Panc1 (cell line): Measurements from ENCODE around the gene DDX4. TPM values are rescaled to one million over a fixed set of nuclear protein-coding genes. Genes with fewer than 3 reads are reported as not detected.
"Not testable (repeated sequence)": the region's sequence is repeated elsewhere in the genome, so short reads cannot be mapped to it uniquely, and the experiment has no call there.

ENCODE experiments used
- ATAC-seq: fragments of 200-7000 bp; cut with Tn5 transposase; 2 replicates; pipeline ENCODE4 v1.9.1; 2020; ENCODE audit warnings: mild to moderate bottlenecking, moderate library complexity
- BruUV-seq: library from RNA; stranded (reverse); fragments of 400-500 nt; replicated peaks from 2 replicates; lab custom pipeline; 2021; lab: Mats Ljungman, UMichigan
- CTCF ChIA-PET: fragments of 300-600 bp; sonication (Branson Sonifier 250); formaldehyde crosslinking; loops from one replicate; lab custom pipeline; 2022; ENCODE audit warnings: antibody characterized with exemption; lab: Charles Lee
- POLR2A ChIA-PET: fragments of 300-600 bp; sonication (Branson Sonifier 250); formaldehyde crosslinking; loops from one replicate; lab custom pipeline; 2022; ENCODE audit warnings: antibody characterized with exemption; lab: Charles Lee
- DNase-seq: peaks from one replicate; pipeline ENCODE4 v3.0.0-alpha.2; 2010; ENCODE audit warnings: low read depth, low spot score
- H3K27ac ChIP-seq: 2 replicates; pipeline ENCODE4 v1.5.1; 2011; ENCODE audit warnings: mild to moderate bottlenecking, low read length, inconsistent platforms
- H3K27me3 ChIP-seq: fragments of 200-500 bp; sonication (Bioruptor generic); 2 replicates; pipeline ENCODE4 v1.6.0; 2014; ENCODE audit warnings: low read length, inconsistent platforms; ENCODE audit not compliant: control insufficient read depth, insufficient read depth
- H3K36me3 ChIP-seq: fragments of 200-500 bp; sonication (Bioruptor generic); 2 replicates; pipeline ENCODE4 v1.5.1; 2014; ENCODE audit warnings: inconsistent platforms, mild to moderate bottlenecking, low read length, moderate library complexity; ENCODE audit not compliant: control insufficient read depth, insufficient read depth
- H3K4me1 ChIP-seq: 2 replicates; pipeline ENCODE4 v1.5.1; 2011; ENCODE audit warnings: inconsistent platforms, mild to moderate bottlenecking, low read length, moderate library complexity; ENCODE audit not compliant: control insufficient read depth, insufficient read depth
- H3K4me3 ChIP-seq, 2 experiments: 2 replicates each; pipeline ENCODE4 v1.5.1; 2011 to 2012; ENCODE audit warnings: low read depth in 2 of 2, low read length in 2 of 2, mild to moderate bottlenecking in 2 of 2, inconsistent platforms in 1 of 2, moderate library complexity in 1 of 2
- H3K9me3 ChIP-seq: fragments of 200-500 bp; sonication (Bioruptor generic); 2 replicates; pipeline ENCODE4 v1.5.1; 2014; ENCODE audit warnings: low read depth, mild to moderate bottlenecking, inconsistent platforms, low read length, moderate library complexity; ENCODE audit not compliant: control insufficient read depth, insufficient read depth
- POLR2AphosphoS5 ChIP-seq: IDR thresholded peaks from 2 replicates; pipeline ENCODE4 v1.6.1; 2012; ENCODE audit warnings: mild to moderate bottlenecking, low read depth, low read length, moderate library complexity
- SIN3A ChIP-seq: IDR thresholded peaks from 2 replicates; pipeline ENCODE4 v1.6.1; 2012; ENCODE audit warnings: low read depth, mild to moderate bottlenecking, low read length, moderate library complexity, borderline replicate concordance; ENCODE audit not compliant: insufficient read depth
- TCF7L2 ChIP-seq: IDR thresholded peaks from 2 replicates; pipeline ENCODE4 v1.6.1; 2011; ENCODE audit warnings: mild to moderate bottlenecking, low read depth, low read length, inconsistent platforms
- in situ Hi-C: cut with HindIII; loops from 2 replicates; pipeline ENCODE4 v1.10.0; 2016; ENCODE audit warnings: low sequenced_read_pairs, low pct_unique_long_range_greater_than_20kb
- intact Hi-C: fragments of 100-400 bp; cut with micrococcal nuclease; formaldehyde crosslinking; loops from one replicate; pipeline ENCODE4 v1.10.0; 2022; ENCODE audit not compliant: unreplicated experiment
- total RNA-seq: library from RNA; stranded (reverse); gene quantifications from one replicate; pipeline ENCODE4 v1.2.1, GENCODE V29; 2021; ENCODE audit not compliant: unreplicated experiment
- TF ChIP-seq, protein P1 (sequence below): fragments of 450-650 bp; IDR thresholded peaks from 2 replicates; pipeline ENCODE4 v1.5.1; 2017; ENCODE audit warnings: mild to moderate bottlenecking
- TF ChIP-seq, protein P2 (sequence below), 2 experiments: IDR thresholded peaks; 2 replicates each; pipeline ENCODE4 v1.6.1; 2011 to 2012; ENCODE audit warnings: low read depth in 2 of 2, control low read depth in 1 of 2, low read length in 1 of 2, mild to moderate bottlenecking in 1 of 2, moderate library complexity in 1 of 2; ENCODE audit not compliant: insufficient read depth in 1 of 2

DDX4 gene
- total RNA-seq, 1 experiment from 2014 or later: not detected

DNA sequence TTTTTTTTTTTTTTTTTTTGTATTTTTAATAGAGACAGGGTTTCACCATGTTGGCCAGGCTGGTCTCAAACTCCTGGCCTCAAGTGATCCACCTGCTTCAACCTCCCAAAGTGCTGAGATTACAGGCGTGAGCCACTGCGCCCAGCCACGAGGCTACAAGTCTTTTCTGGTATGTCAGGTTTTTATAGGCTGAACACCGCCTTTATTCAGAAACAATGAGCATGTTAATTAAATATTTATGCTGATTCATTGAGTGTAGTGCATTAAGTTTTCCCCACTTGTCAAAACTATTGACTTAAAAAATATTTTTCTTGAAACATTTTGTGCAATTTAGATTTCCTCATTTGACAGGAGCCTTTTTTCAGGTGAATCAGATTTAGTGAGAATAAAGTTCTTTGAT is 78.1 kb downstream of the DDX4 start:
- H3K4me1 ChIP-seq, H3K27me3 ChIP-seq, BruUV-seq, H3K9me3 ChIP-seq, H3K4me3 ChIP-seq, in situ Hi-C loops, DNase-seq, ATAC-seq, intact Hi-C loops, H3K27ac ChIP-seq, H3K36me3 ChIP-seq, CTCF ChIA-PET: not testable (repeated sequence)
- POLR2A ChIA-PET: interaction anchor here (0.7 kb wide), 1 partner anchor 629 kb away, joined by 4 read pairs; no protein-coding TSS in a partner anchor

DNA sequence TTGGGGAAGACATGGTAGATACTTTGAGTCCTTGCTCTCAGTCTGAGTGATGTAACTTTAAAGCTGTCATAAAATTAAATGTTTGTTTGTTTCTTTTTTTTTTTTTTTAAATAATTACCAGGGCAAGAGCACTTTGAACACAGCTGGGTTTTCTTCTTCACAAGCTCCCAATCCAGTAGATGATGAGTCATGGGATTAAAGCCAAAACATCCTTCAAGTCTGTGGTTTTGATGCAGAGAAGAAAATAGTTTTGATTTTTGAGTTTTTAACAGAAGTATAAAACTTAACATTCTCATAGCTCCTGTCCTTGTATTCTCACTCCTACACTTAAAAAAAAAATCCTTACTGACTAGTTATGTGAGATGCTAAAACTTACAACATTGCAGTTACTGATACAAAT is 78.5 kb downstream of the DDX4 start:
- TF ChIP-seq, protein P1, sequence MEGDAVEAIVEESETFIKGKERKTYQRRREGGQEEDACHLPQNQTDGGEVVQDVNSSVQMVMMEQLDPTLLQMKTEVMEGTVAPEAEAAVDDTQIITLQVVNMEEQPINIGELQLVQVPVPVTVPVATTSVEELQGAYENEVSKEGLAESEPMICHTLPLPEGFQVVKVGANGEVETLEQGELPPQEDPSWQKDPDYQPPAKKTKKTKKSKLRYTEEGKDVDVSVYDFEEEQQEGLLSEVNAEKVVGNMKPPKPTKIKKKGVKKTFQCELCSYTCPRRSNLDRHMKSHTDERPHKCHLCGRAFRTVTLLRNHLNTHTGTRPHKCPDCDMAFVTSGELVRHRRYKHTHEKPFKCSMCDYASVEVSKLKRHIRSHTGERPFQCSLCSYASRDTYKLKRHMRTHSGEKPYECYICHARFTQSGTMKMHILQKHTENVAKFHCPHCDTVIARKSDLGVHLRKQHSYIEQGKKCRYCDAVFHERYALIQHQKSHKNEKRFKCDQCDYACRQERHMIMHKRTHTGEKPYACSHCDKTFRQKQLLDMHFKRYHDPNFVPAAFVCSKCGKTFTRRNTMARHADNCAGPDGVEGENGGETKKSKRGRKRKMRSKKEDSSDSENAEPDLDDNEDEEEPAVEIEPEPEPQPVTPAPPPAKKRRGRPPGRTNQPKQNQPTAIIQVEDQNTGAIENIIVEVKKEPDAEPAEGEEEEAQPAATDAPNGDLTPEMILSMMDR: no peak
- TF ChIP-seq SIN3A (no peak), POLR2AphosphoS5 (no peak), TCF7L2 (no peak)
- no peak overlapping the region for H3K4me3 ChIP-seq
- in situ Hi-C loops (no loop called here), intact Hi-C loops (no loop called here)
- H3K4me1 ChIP-seq: 0 out of 2 replicates have a peak, but pooled peaks cover under 1% of the 10 kb centered on the region
- DNase-seq (no peak), ATAC-seq (no peak)
- no peaks in the 10 kb centered on the region for H3K36me3 ChIP-seq
- POLR2A ChIA-PET: interaction anchor here (0.7 kb wide), 1 partner anchor 629 kb away, joined by 4 read pairs; no protein-coding TSS in a partner anchor
- CTCF ChIA-PET: interaction anchor here (0.6 kb wide), 1 partner anchor 524 kb away, joined by 6 read pairs; no protein-coding TSS in a partner anchor
- BruUV-seq: no TSS peak
- H3K9me3 ChIP-seq: no peaks in the 10 kb centered on the region
- H3K27ac ChIP-seq: no peak overlapping the region
- H3K27me3 ChIP-seq: no peaks in the 10 kb centered on the region

DNA sequence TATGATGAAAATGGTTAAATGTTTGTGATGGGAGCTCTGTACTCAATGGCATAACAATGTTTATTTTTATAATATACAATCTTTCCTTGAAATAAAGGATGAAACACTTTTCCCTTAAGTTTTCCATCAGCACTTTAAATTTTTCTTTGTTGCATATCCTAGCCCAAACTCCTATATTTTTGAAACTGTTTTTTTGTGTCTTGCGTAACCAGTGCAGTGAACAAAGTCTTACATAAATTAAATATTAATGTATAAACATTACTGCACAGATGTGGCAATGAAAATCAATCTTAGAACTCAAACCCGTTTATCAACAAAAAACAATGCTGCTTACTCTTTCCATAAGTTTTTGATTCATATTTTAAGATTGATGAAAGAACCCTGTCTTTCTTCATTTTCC is 79.2 kb downstream of the DDX4 start:
- ChIA-PET CTCF (no interaction called here), POLR2A (no interaction called here)
- TF ChIP-seq, protein P2, sequence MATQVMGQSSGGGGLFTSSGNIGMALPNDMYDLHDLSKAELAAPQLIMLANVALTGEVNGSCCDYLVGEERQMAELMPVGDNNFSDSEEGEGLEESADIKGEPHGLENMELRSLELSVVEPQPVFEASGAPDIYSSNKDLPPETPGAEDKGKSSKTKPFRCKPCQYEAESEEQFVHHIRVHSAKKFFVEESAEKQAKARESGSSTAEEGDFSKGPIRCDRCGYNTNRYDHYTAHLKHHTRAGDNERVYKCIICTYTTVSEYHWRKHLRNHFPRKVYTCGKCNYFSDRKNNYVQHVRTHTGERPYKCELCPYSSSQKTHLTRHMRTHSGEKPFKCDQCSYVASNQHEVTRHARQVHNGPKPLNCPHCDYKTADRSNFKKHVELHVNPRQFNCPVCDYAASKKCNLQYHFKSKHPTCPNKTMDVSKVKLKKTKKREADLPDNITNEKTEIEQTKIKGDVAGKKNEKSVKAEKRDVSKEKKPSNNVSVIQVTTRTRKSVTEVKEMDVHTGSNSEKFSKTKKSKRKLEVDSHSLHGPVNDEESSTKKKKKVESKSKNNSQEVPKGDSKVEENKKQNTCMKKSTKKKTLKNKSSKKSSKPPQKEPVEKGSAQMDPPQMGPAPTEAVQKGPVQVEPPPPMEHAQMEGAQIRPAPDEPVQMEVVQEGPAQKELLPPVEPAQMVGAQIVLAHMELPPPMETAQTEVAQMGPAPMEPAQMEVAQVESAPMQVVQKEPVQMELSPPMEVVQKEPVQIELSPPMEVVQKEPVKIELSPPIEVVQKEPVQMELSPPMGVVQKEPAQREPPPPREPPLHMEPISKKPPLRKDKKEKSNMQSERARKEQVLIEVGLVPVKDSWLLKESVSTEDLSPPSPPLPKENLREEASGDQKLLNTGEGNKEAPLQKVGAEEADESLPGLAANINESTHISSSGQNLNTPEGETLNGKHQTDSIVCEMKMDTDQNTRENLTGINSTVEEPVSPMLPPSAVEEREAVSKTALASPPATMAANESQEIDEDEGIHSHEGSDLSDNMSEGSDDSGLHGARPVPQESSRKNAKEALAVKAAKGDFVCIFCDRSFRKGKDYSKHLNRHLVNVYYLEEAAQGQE (IDR thresholded peaks at IDR 0.05; ENCODE audit: insufficient read depth in 1 of 2, low read depth in 2 of 2, low read length in 1 of 2): no peak
- TF ChIP-seq SIN3A: no peak
- TF ChIP-seq, protein P1: no peak
- no peak for TF ChIP-seq POLR2AphosphoS5
- no peak for TF ChIP-seq TCF7L2
- no TSS peak for BruUV-seq
- in situ Hi-C loops (no loop called here), intact Hi-C loops (no loop called here)
- H3K9me3 ChIP-seq: no peaks in the 10 kb centered on the region
- H3K27me3 ChIP-seq: no peaks in the 10 kb centered on the region
- no peaks in the 10 kb centered on the region for H3K36me3 ChIP-seq
- 0 out of 2 replicates have a peak, but pooled peaks cover 2% of the 10 kb centered on the region for H3K4me1 ChIP-seq
- H3K4me3 ChIP-seq: no peak overlapping the region
- DNase-seq (no peak), ATAC-seq (no peak)
- H3K27ac ChIP-seq: no peak overlapping the region
